HepG2 (cell line): ENCODE results near the gene DRAP1. TPM values are rescaled to one million over a fixed set of nuclear protein-coding genes. Genes with fewer than 3 reads are reported as not detected.

Source experiments
- DNMT1 ChIP-seq: sonication (generic); formaldehyde crosslinking; IDR thresholded peaks from 2 replicates; pipeline ENCODE4 v1.5.1; 2020; ENCODE audit warnings: mild to moderate bottlenecking, missing genetic modification reagents
- FIP1L1 ChIP-seq: fragments of 200-400 bp; formaldehyde crosslinking; IDR thresholded peaks from 2 replicates; pipeline ENCODE4 v1.6.1; 2018; ENCODE audit warnings: low read depth, mild to moderate bottlenecking, low read length, moderate library complexity, borderline replicate concordance; ENCODE audit not compliant: insufficient read depth
- GATAD2A ChIP-seq: IDR thresholded peaks from 2 replicates; pipeline ENCODE4 v1.6.1; 2016
- HDAC2 ChIP-seq: sonication (generic); formaldehyde crosslinking; IDR thresholded peaks from 2 replicates; pipeline ENCODE4 v1.4.0; 2020; ENCODE audit warnings: missing genetic modification reagents
- MED1 ChIP-seq: sonication (generic); formaldehyde crosslinking; IDR thresholded peaks from 2 replicates; pipeline ENCODE4 v1.4.0; 2020; ENCODE audit warnings: missing genetic modification reagents
- MXI1 ChIP-seq: IDR thresholded peaks from 3 replicates; pipeline ENCODE4 v1.6.1; 2012; ENCODE audit warnings: low read depth, low read length, inconsistent platforms, borderline replicate concordance
- NFRKB ChIP-seq: fragments of 450-650 bp; IDR thresholded peaks from 2 replicates; pipeline ENCODE4 v1.6.1; 2017
- PHF8 ChIP-seq: sonication (generic); formaldehyde crosslinking; IDR thresholded peaks from 2 replicates; pipeline ENCODE4 v1.5.0; 2020; ENCODE audit warnings: missing genetic modification reagents
- SUZ12 ChIP-seq: fragments of 150-350 bp; IDR thresholded peaks from 2 replicates; pipeline ENCODE4 v1.6.1; 2014; ENCODE audit warnings: low read depth, low read length
- TOE1 ChIP-seq: sonication (generic); formaldehyde crosslinking; IDR thresholded peaks from 2 replicates; pipeline ENCODE4 v1.4.0; 2020; ENCODE audit warnings: mild to moderate bottlenecking, missing genetic modification reagents
- ZFX ChIP-seq: sonication (generic); formaldehyde crosslinking; IDR thresholded peaks from 2 replicates; pipeline ENCODE4 v1.4.0; 2020; ENCODE audit warnings: mild to moderate bottlenecking, low read depth, missing genetic modification reagents, moderate library complexity
- ZNF234 ChIP-seq: sonication (generic); formaldehyde crosslinking; conservative IDR thresholded peaks from 2 replicates; pipeline ENCODE4 v1.5.1; 2020; ENCODE audit warnings: mild to moderate bottlenecking, missing genetic modification reagents
- ZNF264 ChIP-seq: sonication (generic); formaldehyde crosslinking; IDR thresholded peaks from 2 replicates; pipeline ENCODE4 v1.4.0; 2020; ENCODE audit warnings: missing genetic modification reagents
- ZNF274 ChIP-seq: sonication (generic); formaldehyde crosslinking; IDR thresholded peaks from 2 replicates; pipeline ENCODE4 v1.5.1; 2020; ENCODE audit warnings: mild to moderate bottlenecking, missing genetic modification reagents
- ZNF891 ChIP-seq: sonication (generic); formaldehyde crosslinking; IDR thresholded peaks from 2 replicates; pipeline ENCODE4 v1.5.0; 2020; ENCODE audit warnings: mild to moderate bottlenecking, missing genetic modification reagents
- polyA plus RNA-seq, 8 experiments: library from polyadenylated mRNA; depleted of rRNA in 3 of 8; stranded (reverse) in 7 of 8; unstranded in 1 of 8; fragments of >200 nt; fragmentation: Illumina TruSeq in 4 of 8; extraction: Trizol in 4 of 8; gene quantifications; 2 replicates each; pipeline versions ENCODE4 v1.2.1 to v1.2.3, GENCODE V29; 2011 to 2016; ENCODE audit warnings: low read depth in 4 of 8, missing spikeins in 1 of 8, mixed read lengths in 1 of 8; ENCODE audit not compliant: insufficient read depth in 1 of 8
- total RNA-seq, 5 experiments: library from RNA; depleted of rRNA; stranded (reverse); fragments of >200 nt; fragmentation: Illumina TruSeq; extraction: Trizol; gene quantifications; 2 replicates each; pipeline ENCODE4 v1.2.3, GENCODE V29; 2016; ENCODE audit warnings: low read depth in 1 of 5
- TF ChIP-seq, protein P1 (sequence below): sonication (generic); formaldehyde crosslinking; IDR thresholded peaks from 2 replicates; pipeline ENCODE4 v1.5.0; 2020; ENCODE audit warnings: mild to moderate bottlenecking, missing genetic modification reagents, borderline replicate concordance
- TF ChIP-seq, protein P2 (sequence below): sonication (generic); formaldehyde crosslinking; IDR thresholded peaks from 2 replicates; pipeline ENCODE4 v1.4.0; 2020; ENCODE audit warnings: mild to moderate bottlenecking, missing genetic modification reagents
- TF ChIP-seq, protein P3 (sequence below): sonication (generic); formaldehyde crosslinking; IDR thresholded peaks from 2 replicates; pipeline ENCODE4 v1.4.0; 2020; ENCODE audit warnings: missing genetic modification reagents, low read depth, mild to moderate bottlenecking, borderline replicate concordance
- TF ChIP-seq, protein P4 (sequence below): sonication (generic); formaldehyde crosslinking; IDR thresholded peaks from 2 replicates; pipeline ENCODE4 v1.5.0; 2020; ENCODE audit warnings: missing genetic modification reagents
- TF ChIP-seq, protein P5 (sequence below): sonication (generic); formaldehyde crosslinking; IDR thresholded peaks from 2 replicates; pipeline ENCODE4 v1.5.0; 2020; ENCODE audit warnings: mild to moderate bottlenecking, missing genetic modification reagents, moderate library complexity
- TF ChIP-seq, protein P6 (sequence below): sonication (generic); formaldehyde crosslinking; conservative IDR thresholded peaks from 2 replicates; pipeline ENCODE4 v1.8.1; 2023; ENCODE audit warnings: missing genetic modification reagents

Gene DRAP1
- total and polyA plus RNA-seq, 2 of the 13 experiments (the other 11 are each of a cell fraction or from before 2014, with no cell fraction given), result 46.8 to 52.3 TPM

DNA sequence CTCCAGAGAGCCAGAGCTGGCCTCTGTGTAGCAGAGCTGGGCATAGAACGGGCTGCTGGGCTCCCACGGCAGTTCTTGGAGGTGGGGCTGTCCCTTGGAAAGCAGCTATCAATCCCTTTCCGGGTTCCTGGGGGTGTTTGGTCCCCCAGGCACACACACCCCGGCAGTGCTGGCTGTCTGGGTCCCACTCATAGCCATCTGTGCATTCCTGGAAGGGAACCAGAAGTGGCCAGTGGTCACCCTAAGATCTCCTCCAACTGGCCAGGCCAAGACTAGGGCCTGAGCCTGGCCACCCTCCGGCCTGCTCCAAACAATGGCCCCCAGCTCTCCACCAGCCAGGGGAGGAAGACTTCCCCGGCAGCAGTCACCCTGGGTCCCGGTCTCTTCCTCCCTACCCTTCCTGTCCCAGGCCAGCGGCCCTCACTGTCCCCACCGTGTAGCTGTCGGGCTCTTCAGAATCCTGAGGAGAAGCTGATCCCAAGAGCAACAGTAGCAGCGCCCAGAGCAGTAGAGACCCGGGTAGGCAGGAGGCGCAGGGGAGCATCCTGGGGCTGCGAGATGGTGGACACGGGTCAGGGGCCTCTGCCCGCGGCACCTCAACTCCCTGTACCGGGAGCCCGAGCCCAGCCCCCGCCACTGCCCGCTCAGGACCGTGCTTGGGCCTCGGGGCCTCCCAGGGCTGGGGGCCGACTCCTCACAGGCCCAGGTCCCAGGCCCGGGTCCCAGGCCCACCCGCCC lies 47.2 kb upstream of the DRAP1 start (continued):
- TF ChIP-seq HDAC2 (CRISPR knock-in tag) (no peak), NFRKB (no peak), ZNF264 (CRISPR knock-in tag) (no peak), ZNF274 (CRISPR knock-in tag) (peak; percentile 17; the same call in 1 of the 2 replicates), FIP1L1 (no peak), PHF8 (no peak; the same call in 1 of the 2 replicates), DNMT1 (CRISPR knock-in tag) (no peak), ZNF234 (CRISPR knock-in tag) (no peak), TOE1 (no peak), MED1 (CRISPR knock-in tag) (no peak), ZFX (CRISPR knock-in tag) (peak; percentile 55), MXI1 (no peak), ZNF891 (CRISPR knock-in tag) (no peak), SUZ12 (no peak), GATAD2A (CRISPR knock-in tag) (no peak)
- TF ChIP-seq, protein P1, sequence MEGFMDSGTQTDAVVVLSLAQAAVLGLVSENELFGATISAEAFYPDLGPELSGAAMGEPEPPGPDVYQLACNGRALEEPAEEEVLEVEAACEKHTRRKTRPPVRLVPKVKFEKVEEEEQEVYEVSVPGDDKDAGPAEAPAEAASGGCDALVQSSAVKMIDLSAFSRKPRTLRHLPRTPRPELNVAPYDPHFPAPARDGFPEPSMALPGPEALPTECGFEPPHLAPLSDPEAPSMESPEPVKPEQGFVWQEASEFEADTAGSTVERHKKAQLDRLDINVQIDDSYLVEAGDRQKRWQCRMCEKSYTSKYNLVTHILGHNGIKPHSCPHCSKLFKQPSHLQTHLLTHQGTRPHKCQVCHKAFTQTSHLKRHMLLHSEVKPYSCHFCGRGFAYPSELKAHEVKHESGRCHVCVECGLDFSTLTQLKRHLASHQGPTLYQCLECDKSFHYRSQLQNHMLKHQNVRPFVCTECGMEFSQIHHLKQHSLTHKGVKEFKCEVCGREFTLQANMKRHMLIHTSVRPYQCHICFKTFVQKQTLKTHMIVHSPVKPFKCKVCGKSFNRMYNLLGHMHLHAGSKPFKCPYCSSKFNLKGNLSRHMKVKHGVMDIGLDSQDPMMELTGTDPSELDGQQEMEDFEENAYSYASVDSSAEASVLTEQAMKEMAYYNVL (CRISPR knock-in tag), result no peak
- TF ChIP-seq, protein P2, sequence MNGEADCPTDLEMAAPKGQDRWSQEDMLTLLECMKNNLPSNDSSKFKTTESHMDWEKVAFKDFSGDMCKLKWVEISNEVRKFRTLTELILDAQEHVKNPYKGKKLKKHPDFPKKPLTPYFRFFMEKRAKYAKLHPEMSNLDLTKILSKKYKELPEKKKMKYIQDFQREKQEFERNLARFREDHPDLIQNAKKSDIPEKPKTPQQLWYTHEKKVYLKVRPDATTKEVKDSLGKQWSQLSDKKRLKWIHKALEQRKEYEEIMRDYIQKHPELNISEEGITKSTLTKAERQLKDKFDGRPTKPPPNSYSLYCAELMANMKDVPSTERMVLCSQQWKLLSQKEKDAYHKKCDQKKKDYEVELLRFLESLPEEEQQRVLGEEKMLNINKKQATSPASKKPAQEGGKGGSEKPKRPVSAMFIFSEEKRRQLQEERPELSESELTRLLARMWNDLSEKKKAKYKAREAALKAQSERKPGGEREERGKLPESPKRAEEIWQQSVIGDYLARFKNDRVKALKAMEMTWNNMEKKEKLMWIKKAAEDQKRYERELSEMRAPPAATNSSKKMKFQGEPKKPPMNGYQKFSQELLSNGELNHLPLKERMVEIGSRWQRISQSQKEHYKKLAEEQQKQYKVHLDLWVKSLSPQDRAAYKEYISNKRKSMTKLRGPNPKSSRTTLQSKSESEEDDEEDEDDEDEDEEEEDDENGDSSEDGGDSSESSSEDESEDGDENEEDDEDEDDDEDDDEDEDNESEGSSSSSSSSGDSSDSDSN (CRISPR knock-in tag), result 0 out of 2 replicates have a peak, but pooled peaks have one; percentile 34
- TF ChIP-seq, protein P3, sequence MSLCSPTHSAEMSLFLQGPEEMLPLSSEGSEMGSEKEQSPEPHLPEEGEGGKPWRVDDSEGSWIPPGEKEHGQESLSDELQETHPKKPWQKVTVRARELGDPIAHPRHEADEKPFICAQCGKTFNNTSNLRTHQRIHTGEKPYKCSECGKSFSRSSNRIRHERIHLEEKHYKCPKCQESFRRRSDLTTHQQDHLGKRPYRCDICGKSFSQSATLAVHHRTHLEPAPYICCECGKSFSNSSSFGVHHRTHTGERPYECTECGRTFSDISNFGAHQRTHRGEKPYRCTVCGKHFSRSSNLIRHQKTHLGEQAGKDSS (CRISPR knock-in tag), result no peak
- TF ChIP-seq, protein P4, sequence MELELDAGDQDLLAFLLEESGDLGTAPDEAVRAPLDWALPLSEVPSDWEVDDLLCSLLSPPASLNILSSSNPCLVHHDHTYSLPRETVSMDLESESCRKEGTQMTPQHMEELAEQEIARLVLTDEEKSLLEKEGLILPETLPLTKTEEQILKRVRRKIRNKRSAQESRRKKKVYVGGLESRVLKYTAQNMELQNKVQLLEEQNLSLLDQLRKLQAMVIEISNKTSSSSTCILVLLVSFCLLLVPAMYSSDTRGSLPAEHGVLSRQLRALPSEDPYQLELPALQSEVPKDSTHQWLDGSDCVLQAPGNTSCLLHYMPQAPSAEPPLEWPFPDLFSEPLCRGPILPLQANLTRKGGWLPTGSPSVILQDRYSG, result no peak
- TF ChIP-seq, protein P5, sequence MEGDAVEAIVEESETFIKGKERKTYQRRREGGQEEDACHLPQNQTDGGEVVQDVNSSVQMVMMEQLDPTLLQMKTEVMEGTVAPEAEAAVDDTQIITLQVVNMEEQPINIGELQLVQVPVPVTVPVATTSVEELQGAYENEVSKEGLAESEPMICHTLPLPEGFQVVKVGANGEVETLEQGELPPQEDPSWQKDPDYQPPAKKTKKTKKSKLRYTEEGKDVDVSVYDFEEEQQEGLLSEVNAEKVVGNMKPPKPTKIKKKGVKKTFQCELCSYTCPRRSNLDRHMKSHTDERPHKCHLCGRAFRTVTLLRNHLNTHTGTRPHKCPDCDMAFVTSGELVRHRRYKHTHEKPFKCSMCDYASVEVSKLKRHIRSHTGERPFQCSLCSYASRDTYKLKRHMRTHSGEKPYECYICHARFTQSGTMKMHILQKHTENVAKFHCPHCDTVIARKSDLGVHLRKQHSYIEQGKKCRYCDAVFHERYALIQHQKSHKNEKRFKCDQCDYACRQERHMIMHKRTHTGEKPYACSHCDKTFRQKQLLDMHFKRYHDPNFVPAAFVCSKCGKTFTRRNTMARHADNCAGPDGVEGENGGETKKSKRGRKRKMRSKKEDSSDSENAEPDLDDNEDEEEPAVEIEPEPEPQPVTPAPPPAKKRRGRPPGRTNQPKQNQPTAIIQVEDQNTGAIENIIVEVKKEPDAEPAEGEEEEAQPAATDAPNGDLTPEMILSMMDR (CRISPR knock-in tag), result peak; percentile 18; the same call in 1 of the 2 replicates
- TF ChIP-seq, protein P6, sequence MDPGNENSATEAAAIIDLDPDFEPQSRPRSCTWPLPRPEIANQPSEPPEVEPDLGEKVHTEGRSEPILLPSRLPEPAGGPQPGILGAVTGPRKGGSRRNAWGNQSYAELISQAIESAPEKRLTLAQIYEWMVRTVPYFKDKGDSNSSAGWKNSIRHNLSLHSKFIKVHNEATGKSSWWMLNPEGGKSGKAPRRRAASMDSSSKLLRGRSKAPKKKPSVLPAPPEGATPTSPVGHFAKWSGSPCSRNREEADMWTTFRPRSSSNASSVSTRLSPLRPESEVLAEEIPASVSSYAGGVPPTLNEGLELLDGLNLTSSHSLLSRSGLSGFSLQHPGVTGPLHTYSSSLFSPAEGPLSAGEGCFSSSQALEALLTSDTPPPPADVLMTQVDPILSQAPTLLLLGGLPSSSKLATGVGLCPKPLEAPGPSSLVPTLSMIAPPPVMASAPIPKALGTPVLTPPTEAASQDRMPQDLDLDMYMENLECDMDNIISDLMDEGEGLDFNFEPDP (CRISPR knock-in tag), result no peak
